Measurements from ENCODE around the gene LRG1. TPM values are rescaled to one million over a fixed set of nuclear protein-coding genes. Genes with fewer than 3 reads are reported as not detected.
A peak's percentile ranks its signal among the peaks of the same experiment; 100 is the strongest.

LRG1 gene
- total and polyA plus RNA-seq, 12 donors: 0.33 to 52.5 (median 1.6) TPM; not detected in 1

GRCh38 chr19:4523306-4524110 is 16.3 kb downstream of the LRG1 start:
- 10 to 76% (median 63%) methylated on average over 8 to 53 of the region's 53 CpGs for WGBS, 4 donors

DNA sequence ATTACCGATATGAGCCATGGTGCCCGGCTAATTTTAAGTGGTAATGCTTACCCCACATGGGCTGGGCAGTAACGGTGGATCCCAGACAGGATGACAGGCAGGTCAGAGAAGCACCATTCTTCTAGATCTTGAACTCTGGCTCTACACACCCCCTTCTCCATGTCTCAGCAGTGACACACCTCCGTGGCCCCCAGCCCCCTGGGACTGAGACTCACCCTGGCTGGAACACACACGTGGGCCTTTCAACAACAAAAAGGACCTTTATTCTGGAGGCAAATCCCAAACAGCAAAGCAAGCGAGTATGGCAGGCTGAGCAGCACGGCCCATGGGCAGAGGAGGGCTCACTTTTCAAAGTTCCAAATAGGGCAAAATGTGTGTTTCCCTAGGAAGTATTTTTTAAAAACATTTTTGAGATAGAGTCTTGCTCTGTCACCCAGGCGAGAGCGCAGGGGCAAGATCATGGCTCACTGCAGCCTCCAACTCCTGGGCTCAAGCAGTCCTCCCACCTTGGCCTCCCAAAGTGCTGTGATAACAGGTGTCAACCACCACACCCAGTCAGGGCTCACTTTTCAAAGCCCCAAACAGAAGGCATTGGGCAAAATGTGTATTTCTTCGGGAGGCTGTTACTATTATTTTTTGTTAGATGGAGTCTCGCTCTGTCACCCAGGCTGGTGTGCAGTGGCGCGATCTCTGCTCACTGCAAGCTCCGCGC is 17.4 kb downstream of the LRG1 start:
- WGBS, 4 donors: 88 to 94% (median 89%) methylated on average over 13 to 15 of the region's 15 CpGs
- no peaks in the 10 kb centered on the region for H3K9me3 ChIP-seq (replicated peaks in 1 of 3)
- H3K4me3 ChIP-seq: no peak overlapping the region
- no peak overlapping the region for H3K27ac ChIP-seq
- H3K36me3 ChIP-seq (replicated peaks in 1 of 2): no peaks in the 10 kb centered on the region
- intact Hi-C loops (cut with DNase I): loop anchor here in 1 of 2 donors (10.0 kb wide), 1 partner anchor 258 kb away; no protein-coding TSS in a partner anchor
- no peaks in the 10 kb centered on the region for H3K27me3 ChIP-seq
- DNase-seq: no peak
- H3K4me1 ChIP-seq (replicated peaks in 1 of 2): no peaks in the 10 kb centered on the region
- TF ChIP-seq POLR2A (IDR thresholded peaks at IDR 0.05): no peak
- TF ChIP-seq, protein P1, sequence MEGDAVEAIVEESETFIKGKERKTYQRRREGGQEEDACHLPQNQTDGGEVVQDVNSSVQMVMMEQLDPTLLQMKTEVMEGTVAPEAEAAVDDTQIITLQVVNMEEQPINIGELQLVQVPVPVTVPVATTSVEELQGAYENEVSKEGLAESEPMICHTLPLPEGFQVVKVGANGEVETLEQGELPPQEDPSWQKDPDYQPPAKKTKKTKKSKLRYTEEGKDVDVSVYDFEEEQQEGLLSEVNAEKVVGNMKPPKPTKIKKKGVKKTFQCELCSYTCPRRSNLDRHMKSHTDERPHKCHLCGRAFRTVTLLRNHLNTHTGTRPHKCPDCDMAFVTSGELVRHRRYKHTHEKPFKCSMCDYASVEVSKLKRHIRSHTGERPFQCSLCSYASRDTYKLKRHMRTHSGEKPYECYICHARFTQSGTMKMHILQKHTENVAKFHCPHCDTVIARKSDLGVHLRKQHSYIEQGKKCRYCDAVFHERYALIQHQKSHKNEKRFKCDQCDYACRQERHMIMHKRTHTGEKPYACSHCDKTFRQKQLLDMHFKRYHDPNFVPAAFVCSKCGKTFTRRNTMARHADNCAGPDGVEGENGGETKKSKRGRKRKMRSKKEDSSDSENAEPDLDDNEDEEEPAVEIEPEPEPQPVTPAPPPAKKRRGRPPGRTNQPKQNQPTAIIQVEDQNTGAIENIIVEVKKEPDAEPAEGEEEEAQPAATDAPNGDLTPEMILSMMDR (IDR thresholded peaks at IDR 0.05): no peak

More at GRCh38 chr19:4523306-4524110, 16.3 kb downstream of the LRG1 start:
- H3K36me3 ChIP-seq (replicated peaks in 1 of 2): no peaks in the 10 kb centered on the region
- no peaks in the 10 kb centered on the region for H3K4me1 ChIP-seq (replicated peaks in 1 of 2)
- intact Hi-C loops (cut with DNase I): loop anchor here in 1 of 2 donors (10.0 kb wide), 1 partner anchor 259 kb away; no protein-coding TSS in a partner anchor
- H3K27ac ChIP-seq: no peak overlapping the region
- H3K27me3 ChIP-seq: no peaks in the 10 kb centered on the region
- TF ChIP-seq, protein P1 (IDR thresholded peaks at IDR 0.05): peak in 5 of 6 experiments; percentile 27 to 59 (median 44)
- TF ChIP-seq POLR2A (IDR thresholded peaks at IDR 0.05): no peak
- H3K4me3 ChIP-seq: no peak overlapping the region
- DNase-seq: peak in 3 of 7 donors; percentile 39 to 65 (median 50)
- no peaks in the 10 kb centered on the region for H3K9me3 ChIP-seq (replicated peaks in 1 of 3)

GRCh38 chr19:4521888-4522242 is 18.0 kb downstream of the LRG1 start:
- DNase-seq: no peak
- Histone ChIP-seq H3K4me3 (no peak overlapping the region), H3K36me3 (replicated peaks in 1 of 2) (no peaks in the 10 kb centered on the region), H3K27ac (no peak overlapping the region), H3K4me1 (replicated peaks in 1 of 2) (no peaks in the 10 kb centered on the region), H3K9me3 (replicated peaks in 1 of 3) (no peaks in the 10 kb centered on the region), H3K27me3 (no peaks in the 10 kb centered on the region)
- intact Hi-C loops (cut with DNase I): loop anchor here in 1 of 2 donors (10.0 kb wide), 1 partner anchor 257 kb away; no protein-coding TSS in a partner anchor
- WGBS, 4 donors: 75 to 87% (median 82%) methylated on average over 4 to 5 of the region's 5 CpGs
- TF ChIP-seq POLR2A (IDR thresholded peaks at IDR 0.05): no peak
- TF ChIP-seq, protein P1 (IDR thresholded peaks at IDR 0.05): no peak

GRCh38 chr19:4521170-4521887 is 18.5 kb downstream of the LRG1 start:
- Histone ChIP-seq H3K27ac (no peak overlapping the region), H3K36me3 (replicated peaks in 1 of 2) (no peaks in the 10 kb centered on the region), H3K9me3 (replicated peaks in 1 of 3) (no peaks in the 10 kb centered on the region), H3K4me3 (no peak overlapping the region), H3K4me1 (replicated peaks in 1 of 2) (no peaks in the 10 kb centered on the region), H3K27me3 (no peaks in the 10 kb centered on the region)
- intact Hi-C loops (cut with DNase I): loop anchor here in 1 of 2 donors (10.0 kb wide), 1 partner anchor 257 kb away; no protein-coding TSS in a partner anchor
- WGBS, 4 donors: 70 to 81% (median 75%) methylated on average over 11 of the region's 11 CpGs
- TF ChIP-seq, protein P1 (IDR thresholded peaks at IDR 0.05): no peak
- DNase-seq: no peak

All from adrenal gland (tissue), 12 donors.